Right lung (tissue), 5 donors: ENCODE measurements around the gene POLR2J3. TPM values are rescaled to one million over a fixed set of nuclear protein-coding genes. Genes with fewer than 3 reads are reported as not detected.
"Not testable (repeated sequence)": the region's sequence is repeated elsewhere in the genome, so short reads cannot be mapped to it uniquely, and the experiment has no call there.

Experiments
- DNase-seq, 2 donors: peaks; one replicate each; pipeline ENCODE4 v3.0.0-alpha.2; 2013
- polyA plus RNA-seq, 5 donors: library from polyadenylated mRNA; unstranded; fragments of 120-200 nt; gene quantifications; one replicate each; pipeline versions ENCODE4 v1.2.1 to v1.2.3, GENCODE V29; 2013; ENCODE audit warnings: inconsistent platforms in 1 of 5, low replicate concordance in 1 of 5; ENCODE audit not compliant: insufficient read length in 5 of 5, insufficient read depth in 1 of 5

POLR2J3 gene
- polyA plus RNA-seq, 5 donors = 72.1 to 109 (median 94.3) TPM

DNA sequence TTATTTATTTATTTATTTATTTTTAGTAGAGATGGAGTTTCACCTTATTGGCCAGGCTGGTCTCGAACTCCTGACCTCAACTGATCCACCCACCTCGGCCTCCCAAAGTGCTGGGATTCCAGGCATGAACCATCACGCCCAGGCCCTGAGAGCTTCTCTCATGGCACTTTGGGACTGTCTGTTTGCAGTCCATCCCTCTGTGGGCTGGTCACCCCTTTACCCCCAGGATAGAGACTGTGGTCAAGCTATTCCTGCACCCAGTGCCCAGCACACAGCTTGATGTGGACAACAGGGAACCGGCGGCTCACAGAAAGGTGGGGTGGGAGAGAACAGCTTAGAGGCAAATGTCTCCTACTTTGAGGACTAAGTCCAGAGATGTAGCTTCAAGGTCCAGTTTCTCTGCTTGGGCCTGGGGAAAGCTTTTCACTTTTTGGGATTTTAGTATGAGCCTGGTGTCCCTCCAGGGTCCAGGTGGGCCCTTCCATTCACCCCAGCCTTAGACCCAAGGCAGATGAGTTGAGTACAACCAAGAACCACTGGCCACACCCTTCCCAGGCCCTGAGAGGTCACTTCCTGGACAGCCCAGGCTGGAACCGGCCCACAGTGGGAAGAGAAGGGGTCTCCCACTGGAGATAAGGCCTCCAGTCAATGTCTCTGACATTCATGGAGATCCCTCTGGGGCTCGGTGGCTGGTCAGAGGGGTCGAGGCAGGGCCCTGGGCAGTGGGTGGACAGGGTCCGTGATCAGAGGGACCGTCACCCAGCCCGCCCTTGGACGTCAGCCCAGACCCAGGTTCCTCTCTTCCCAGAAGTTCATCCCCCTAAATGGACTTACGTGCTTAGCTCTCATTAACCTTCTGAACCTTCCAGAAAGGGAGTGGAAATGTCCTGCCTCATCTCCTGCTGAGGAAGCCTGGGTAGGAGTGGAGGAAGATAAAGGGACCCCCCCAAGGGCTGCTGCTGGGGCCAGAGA is 44.3 kb downstream of the POLR2J3 start:
- not testable (repeated sequence) for DNase-seq

DNA sequence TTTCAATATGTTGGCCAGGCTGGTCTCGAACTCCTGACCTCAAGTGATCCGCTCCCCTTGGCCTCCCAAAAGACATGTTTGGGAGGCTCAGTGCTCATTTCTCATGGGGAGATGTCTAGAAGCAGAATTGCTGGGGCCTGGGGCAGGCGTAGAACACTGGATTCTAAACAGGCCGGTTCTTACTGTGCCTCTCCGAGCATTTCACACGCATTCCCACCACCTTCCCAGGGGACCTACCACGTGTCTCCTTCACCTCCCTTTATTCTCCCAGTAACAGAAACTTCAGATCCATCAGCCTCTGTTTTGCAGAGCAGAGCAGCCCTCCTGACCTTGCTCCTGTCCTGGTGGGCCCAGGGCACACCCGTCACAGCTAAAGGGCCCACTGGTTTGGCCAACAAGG is 45.2 kb downstream of the POLR2J3 start:
- DNase-seq = not testable (repeated sequence)

DNA sequence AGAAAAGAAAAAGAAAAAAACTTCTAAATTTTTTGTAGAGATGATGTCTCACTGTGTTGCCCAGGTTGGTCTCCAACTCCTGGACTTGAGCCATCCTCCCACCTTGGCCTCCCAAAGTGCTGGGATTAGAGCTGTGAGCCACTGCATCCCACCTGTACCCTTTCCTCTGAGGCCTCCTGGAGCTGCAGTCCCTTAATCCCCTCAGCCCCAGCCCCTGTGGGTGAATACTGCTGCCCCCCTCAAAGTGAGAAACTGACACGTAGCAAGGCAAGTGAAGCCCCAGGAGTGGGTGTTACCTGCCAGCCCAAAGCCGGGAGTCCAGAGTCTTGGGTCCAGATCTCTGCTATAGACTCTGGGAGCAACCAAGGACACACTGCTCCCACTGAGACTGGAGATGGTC is 47.6 kb downstream of the POLR2J3 start:
- not testable (repeated sequence) for DNase-seq

DNA sequence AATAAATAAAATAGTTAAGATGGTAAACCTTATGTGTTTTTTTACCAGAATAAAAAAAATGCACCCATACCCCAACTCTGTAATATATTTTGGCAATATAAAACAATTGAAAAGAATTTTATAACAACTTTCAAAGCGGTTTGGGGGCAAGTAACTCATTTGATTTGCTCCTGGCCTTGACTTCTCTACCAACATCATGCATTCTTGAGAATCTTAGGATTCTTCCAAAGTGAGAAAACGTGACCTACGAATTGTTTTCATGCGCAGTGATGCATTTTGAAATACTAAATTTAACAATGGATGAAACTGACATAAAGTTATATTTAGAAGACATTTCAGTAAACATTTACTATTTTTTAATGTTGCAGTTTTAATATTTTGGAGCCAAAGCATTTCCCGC is 51.6 kb downstream of the POLR2J3 start:
- DNase-seq = not testable (repeated sequence)

DNA sequence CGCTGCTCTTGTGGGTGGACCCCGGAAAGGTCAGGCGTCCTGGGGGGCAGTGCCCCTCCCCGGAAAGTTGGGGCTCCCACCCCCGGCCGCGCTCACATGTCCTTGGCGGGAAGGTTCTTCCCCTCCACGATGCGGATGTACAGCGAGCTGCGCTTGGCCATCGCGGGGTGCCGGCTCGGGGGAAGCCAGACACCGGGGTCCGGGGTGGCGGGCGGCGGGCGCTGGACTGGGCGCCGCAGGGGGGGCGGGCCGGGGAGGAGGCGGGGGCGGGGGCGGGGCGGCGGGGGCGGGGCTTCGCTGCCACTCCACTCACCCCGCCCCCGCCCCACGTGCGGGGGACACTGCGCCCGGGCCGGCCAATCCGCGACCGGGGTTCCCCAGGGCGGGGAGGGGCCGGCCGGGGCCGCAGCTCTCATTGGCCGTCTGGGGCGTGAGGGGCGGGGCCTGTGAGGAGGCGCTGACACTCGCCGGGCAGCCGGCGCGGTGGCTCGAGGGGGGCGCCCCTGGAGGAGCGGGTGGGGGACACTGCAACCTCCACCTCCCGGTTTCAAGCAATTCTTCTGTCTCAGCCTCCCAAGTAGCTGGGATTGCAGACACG is 54.7 kb downstream of the POLR2J3 start, which contains the start of gene RASA4B:
RASA4B (minus strand) TSS at position 228 of the 598 bp plus-strand sequence; CDS start at position 161, 67 bp downstream.
- DNase-seq = not testable (repeated sequence)

Other genes with a start within 250 kb of the POLR2J3 start
- 1 to 10 TPM; 2.0 to 8.6 (median 3.2) TPM for gene SPDYE6, start 216.1 kb downstream of the POLR2J3 start, polyA plus RNA-seq
- 10 to 100 TPM; 38.1 to 44.9 (median 42.2) TPM for gene PRKRIP1, start 176.2 kb downstream of the POLR2J3 start, polyA plus RNA-seq
- 10 to 100 TPM in 3 of 5 donors, 1 to 10 TPM in 2; 9.5 to 21.5 (median 10.5) TPM for gene ORAI2, start 139.0 kb downstream of the POLR2J3 start, polyA plus RNA-seq
- 10 to 100 TPM in 4 of 5 donors, 1 to 10 TPM in 1; 9.2 to 15.1 (median 11.5) TPM for gene ALKBH4, start 107.7 kb downstream of the POLR2J3 start, polyA plus RNA-seq
- gene LRWD1, start 107.6 kb downstream of the POLR2J3 start, polyA plus RNA-seq = 10 to 100 TPM; 11.6 to 24.6 (median 16.4) TPM
- gene POLR2J, start 93.7 kb downstream of the POLR2J3 start, polyA plus RNA-seq = 10 to 100 TPM; 22.2 to 38.5 (median 27.3) TPM
- 10 to 100 TPM in 1 of 5 donors, 1 to 10 TPM in 4; 2.4 to 12.2 (median 5.5) TPM for gene RASA4B, start 54.8 kb downstream of the POLR2J3 start, polyA plus RNA-seq
- gene UPK3BL2, start 28.9 kb downstream of the POLR2J3 start, polyA plus RNA-seq = 10 to 100 TPM; 12.7 to 19.7 (median 16.6) TPM
- gene SPDYE2, start 21.4 kb downstream of the POLR2J3 start, polyA plus RNA-seq = 10 to 100 TPM in 1 of 5 donors, 1 to 10 TPM in 4; 2.9 to 14.3 (median 9.7) TPM
- gene RASA4, start 44.2 kb upstream of the POLR2J3 start, polyA plus RNA-seq = 10 to 100 TPM; 12.9 to 34.7 (median 29.6) TPM
- 10 to 100 TPM; 11.3 to 41.4 (median 21.5) TPM for gene UPK3BL1, start 70.2 kb upstream of the POLR2J3 start, polyA plus RNA-seq
- gene SPDYE2B, start 77.7 kb upstream of the POLR2J3 start, polyA plus RNA-seq = 1 to 10 TPM; 1.2 to 3.1 (median 2.0) TPM
- 1 to 10 TPM in 4 of 5 donors, under 1 TPM in 1; 0.53 to 4.8 (median 2.9) TPM for gene POLR2J2, start 99.1 kb upstream of the POLR2J3 start, polyA plus RNA-seq
- gene FAM185A, start 176.4 kb upstream of the POLR2J3 start, polyA plus RNA-seq = 10 to 100 TPM in 4 of 5 donors, 1 to 10 TPM in 1; 8.2 to 14.1 (median 13.5) TPM